ENCODE measurements around the gene LSMEM2. TPM values are rescaled to one million over a fixed set of nuclear protein-coding genes. Genes with fewer than 3 reads are reported as not detected.
"Not testable (repeated sequence)": the region's sequence is repeated elsewhere in the genome, so short reads cannot be mapped to it uniquely, and the experiment has no call there.

LSMEM2 gene
- total RNA-seq, 1 donor = not detected

DNA sequence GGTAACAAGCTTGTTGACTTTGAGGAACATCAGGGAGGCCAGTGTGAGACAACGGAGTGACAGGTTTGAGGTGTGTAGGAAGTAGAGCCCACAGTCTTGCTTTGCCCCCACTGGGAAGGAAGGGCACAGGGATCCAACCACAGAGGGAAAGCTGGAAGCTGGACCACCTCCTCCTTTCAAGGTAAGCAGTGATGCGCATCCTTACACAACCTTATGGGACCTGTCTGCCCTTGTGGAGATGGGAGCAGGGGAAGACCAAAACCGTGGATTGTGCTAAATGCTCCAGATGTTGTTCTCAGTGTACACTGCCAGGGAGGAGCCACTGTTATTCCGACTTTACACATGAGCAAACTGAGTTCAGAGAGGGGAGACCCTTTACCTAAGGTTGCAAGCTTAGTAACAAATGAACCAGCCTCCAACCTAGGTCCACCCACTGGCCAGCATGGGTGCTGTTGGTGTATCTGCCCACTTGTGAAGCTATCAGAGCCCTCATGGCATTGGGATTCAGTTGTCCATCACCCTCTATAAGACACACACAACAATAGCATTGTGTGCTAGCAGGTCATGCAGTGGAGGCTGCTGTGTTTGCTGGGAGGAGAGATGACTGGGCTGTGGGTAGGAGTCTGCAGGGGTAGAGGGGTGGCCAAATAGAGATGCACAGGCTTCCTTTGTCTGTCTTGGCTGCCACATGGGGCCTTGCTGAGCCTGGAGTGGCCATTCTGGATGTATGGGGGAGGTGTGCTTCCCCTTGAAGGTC lies 586 bp upstream of the LSMEM2 start:
- no peak for TF ChIP-seq CTCF (IDR thresholded peaks at IDR 0.05; ENCODE audit: insufficient read depth, low read length)
- DNase-seq (ENCODE audit: low read depth) = no peak
- no peak overlapping the region for H3K4me3 ChIP-seq (ENCODE audit: low read depth, low read length)

DNA sequence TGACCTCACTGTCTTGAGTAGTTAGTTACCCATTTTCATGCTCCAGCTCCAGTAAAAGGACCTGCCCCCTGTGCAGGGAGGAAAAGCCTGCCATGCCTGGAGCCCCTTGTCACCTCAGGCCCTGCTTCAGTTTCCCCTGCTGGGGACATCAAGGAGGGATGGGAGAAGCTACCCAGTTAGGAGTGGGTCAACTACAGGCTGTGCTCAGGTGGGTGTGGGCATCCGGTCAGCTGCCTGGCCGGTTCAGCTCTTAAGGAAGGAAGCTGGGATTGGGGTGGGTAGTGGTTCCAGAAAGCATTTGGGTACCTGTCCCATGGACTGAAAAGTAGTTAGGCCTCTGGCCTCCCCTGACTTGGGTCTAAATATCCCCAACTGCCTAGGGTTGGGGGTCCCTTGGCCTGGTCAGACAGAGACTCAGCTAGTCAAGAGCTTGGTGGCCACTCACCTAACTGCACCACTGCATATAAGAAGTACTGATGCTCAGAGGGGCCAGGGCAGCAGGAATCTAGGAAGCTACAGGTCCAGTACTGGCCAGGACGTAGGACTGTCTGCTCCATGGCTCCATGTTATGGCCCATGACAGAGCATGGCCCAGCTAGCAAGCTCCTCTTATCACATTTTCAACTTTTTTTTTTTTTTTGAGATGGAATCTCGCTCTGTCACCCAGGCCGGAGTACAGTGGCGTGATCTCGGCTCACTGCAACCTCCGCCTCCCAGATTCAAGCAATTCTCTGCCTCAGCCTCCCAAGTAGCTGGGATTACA lies 549 bp downstream of the LSMEM2 start:
- no peak for TF ChIP-seq CTCF (IDR thresholded peaks at IDR 0.05; ENCODE audit: insufficient read depth, low read length)

DNA sequence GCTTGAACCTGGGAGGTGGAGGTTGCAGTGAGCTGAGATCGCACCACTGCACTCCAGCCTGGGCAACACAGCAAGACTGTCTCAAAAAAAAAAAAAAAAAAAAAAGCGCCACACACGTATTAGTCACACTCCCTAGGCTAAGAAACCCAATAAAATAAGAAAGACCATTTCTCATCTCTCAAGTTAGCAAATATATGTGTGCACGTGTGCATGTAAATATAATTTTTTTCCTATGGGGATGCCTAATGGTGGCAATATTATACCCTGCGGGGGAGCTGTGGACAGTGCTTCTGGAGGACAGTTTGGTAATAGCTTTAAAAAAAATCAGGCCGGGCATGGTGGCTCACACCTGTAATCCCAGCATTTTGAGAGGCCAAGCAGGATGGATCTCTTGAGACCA lies 5.2 kb downstream of the LSMEM2 start:
- DNase-seq (ENCODE audit: low read depth); H3K4me3 ChIP-seq (ENCODE audit: low read depth, low read length): not testable (repeated sequence)

More for the DNA sequence above, 549 bp downstream of the LSMEM2 start:
- H3K4me3 ChIP-seq (ENCODE audit: low read depth, low read length) = no peak overlapping the region
- no peak for DNase-seq (ENCODE audit: low read depth)

DNA sequence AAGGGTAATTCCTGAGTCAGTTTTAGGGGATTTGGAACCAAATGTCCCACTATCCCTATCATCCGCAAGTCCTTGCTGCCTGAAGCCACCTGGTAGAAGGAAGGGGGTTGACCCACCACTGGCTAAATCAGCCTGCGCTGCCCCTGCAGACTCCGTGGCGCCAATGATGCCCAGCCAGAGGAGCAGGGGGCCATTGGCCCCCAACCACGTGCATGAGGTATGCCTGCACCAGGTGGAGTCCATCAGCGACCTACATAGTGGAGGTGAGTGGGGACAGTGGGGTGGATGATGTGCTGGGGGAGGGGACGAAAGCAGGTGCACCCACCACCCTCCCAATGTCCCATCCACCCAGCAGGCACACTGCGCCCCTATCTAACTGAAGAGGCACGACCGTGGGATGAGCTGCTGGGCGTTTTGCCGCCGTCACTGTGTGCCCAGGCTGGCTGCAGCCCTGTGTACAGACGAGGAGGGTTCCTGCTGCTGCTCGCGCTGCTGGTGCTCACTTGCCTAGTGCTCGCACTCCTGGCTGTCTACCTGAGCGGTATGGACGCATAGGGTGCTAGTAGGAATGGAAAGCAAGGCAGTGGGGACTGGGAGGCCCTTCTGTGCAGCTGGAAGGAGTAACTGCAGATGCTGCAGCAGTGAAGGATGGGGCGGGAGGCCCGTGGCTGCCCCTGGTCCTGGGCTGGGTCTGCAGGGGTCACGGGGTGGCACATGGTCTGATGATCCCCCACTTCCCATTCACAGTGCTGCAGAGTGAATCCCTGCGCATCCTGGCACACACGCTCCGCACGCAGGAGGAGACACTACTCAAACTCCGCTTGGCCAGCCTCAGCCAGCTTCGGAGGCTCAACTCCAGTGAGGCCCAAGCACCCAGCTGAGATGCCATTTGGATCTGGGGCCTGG lies 7.7 kb downstream of the LSMEM2 start:
- H3K4me3 ChIP-seq (ENCODE audit: low read depth, low read length) = no peak overlapping the region
- no peak for TF ChIP-seq CTCF (IDR thresholded peaks at IDR 0.05; ENCODE audit: insufficient read depth, low read length)

GRCh38 chr3:50287262-50287661 lies 8.4 kb downstream of the LSMEM2 start:
- DNase-seq (ENCODE audit: low read depth) = no peak
- H3K4me3 ChIP-seq (ENCODE audit: low read depth, low read length) = no peak overlapping the region
- no peak for TF ChIP-seq CTCF (IDR thresholded peaks at IDR 0.05; ENCODE audit: insufficient read depth, low read length)

More for the DNA sequence above, 7.7 kb downstream of the LSMEM2 start:
- no peak for DNase-seq (ENCODE audit: low read depth)

GRCh38 chr3:50288387-50289007 lies 9.6 kb downstream of the LSMEM2 start:
- H3K4me3 ChIP-seq (ENCODE audit: low read depth, low read length) = no peak overlapping the region
- DNase-seq (ENCODE audit: low read depth) = no peak
- TF ChIP-seq CTCF (IDR thresholded peaks at IDR 0.05; ENCODE audit: insufficient read depth, low read length) = no peak

Measured in fibroblast of the aortic adventitia (primary cell).